Astrocyte of the cerebellum (primary cell): Measurements from ENCODE around the gene ARID1B.

Experiments
- DNase-seq: peaks from one replicate; pipeline ENCODE4 v3.0.0-alpha.2; 2011; ENCODE audit warnings: low read depth
- H3K4me3 ChIP-seq: 2 replicates; pipeline ENCODE4 v1.5.1; 2011; ENCODE audit warnings: mild to moderate bottlenecking, low read depth, low read length, moderate library complexity
- CTCF ChIP-seq: IDR thresholded peaks from 2 replicates; pipeline ENCODE4 v1.5.1; 2012; ENCODE audit warnings: low read length, low read depth, moderate library complexity, mild to moderate bottlenecking; ENCODE audit errors: missing control alignments
- in situ Hi-C: cut with HindIII; loops from 2 replicates; pipeline ENCODE4 v1.10.0; 2017; ENCODE audit warnings: low sequenced_read_pairs

The ARID1B gene

GRCh38 chr6:156889986-156890385, 112.8 kb downstream of the ARID1B start:
- TF ChIP-seq CTCF, result no peak
- H3K4me3 ChIP-seq, result no peak overlapping the region
- no peak for DNase-seq
- in situ Hi-C loops, result no loop called here

GRCh38 chr6:156890627-156891314, 113.6 kb downstream of the ARID1B start:
- in situ Hi-C loops, result no loop called here
- no peak overlapping the region for H3K4me3 ChIP-seq
- TF ChIP-seq CTCF, result no peak
- no peak for DNase-seq

- H3K4me3 ChIP-seq, result no peak overlapping the region
- in situ Hi-C loops, result no loop called here
- TF ChIP-seq CTCF, result no peak
- no peak for DNase-seq
Measured at GRCh38 chr6:156897907-156898531, 120.8 kb downstream of the ARID1B start.

GRCh38 chr6:156899071-156899470, 121.9 kb downstream of the ARID1B start:
- no peak overlapping the region for H3K4me3 ChIP-seq
- TF ChIP-seq CTCF, result no peak
- no peak for DNase-seq
- in situ Hi-C loops, result no loop called here

GRCh38 chr6:156899532-156900135, 122.5 kb downstream of the ARID1B start:
- no peak for TF ChIP-seq CTCF
- no peak overlapping the region for H3K4me3 ChIP-seq
- in situ Hi-C loops, result no loop called here
- no peak for DNase-seq

GRCh38 chr6:156900292-156900691, 123.1 kb downstream of the ARID1B start:
- H3K4me3 ChIP-seq, result no peak overlapping the region
- TF ChIP-seq CTCF, result no peak
- in situ Hi-C loops, result no loop called here
- DNase-seq, result no peak
